PC-9 (cell line): ENCODE results near the gene ADGRG7. TPM values are rescaled to one million over a fixed set of nuclear protein-coding genes. Genes with fewer than 3 reads are reported as not detected.

ENCODE experiments used
- BruUV-seq: library from RNA; stranded (reverse); fragments of 400-500 nt; replicated peaks from 2 replicates; lab custom pipeline; 2021; lab: Mats Ljungman, UMichigan
- CTCF ChIA-PET: fragments of 300-600 bp; sonication (Branson Sonifier 250); formaldehyde crosslinking; loops from one replicate; lab custom pipeline; 2022; ENCODE audit warnings: antibody characterized with exemption; lab: Charles Lee
- POLR2A ChIA-PET: fragments of 300-600 bp; sonication (Branson Sonifier 250); formaldehyde crosslinking; loops from one replicate; lab custom pipeline; 2022; ENCODE audit warnings: antibody characterized with exemption; ENCODE audit not compliant: unreplicated experiment; lab: Charles Lee
- DNase-seq, 2 experiments: peaks; one replicate each; pipeline versions ENCODE4 v3.0.0 to v3.0.0-alpha.2; 2015 to 2022; ENCODE audit warnings: mixed read lengths in 1 of 2
- H2AFZ ChIP-seq: fragments of 200-600 bp; sonication (generic); 2 replicates; pipeline ENCODE4 v1.8.1; 2017; ENCODE audit warnings: antibody characterized with exemption
- H3F3A ChIP-seq: fragments of 200-600 bp; sonication (generic); 2 replicates; pipeline ENCODE4 v1.8.1; 2017; ENCODE audit warnings: antibody characterized with exemption, mild to moderate bottlenecking, low read depth; ENCODE audit not compliant: insufficient read depth
- H3K27ac ChIP-seq: fragments of 200-600 bp; sonication (generic); 2 replicates; pipeline ENCODE4 v1.6.1; 2016; ENCODE audit warnings: mixed run types
- H3K27me3 ChIP-seq: fragments of 200-600 bp; sonication (generic); 2 replicates; pipeline ENCODE4 v1.6.1; 2016; ENCODE audit warnings: low read depth, mixed run types; ENCODE audit not compliant: insufficient read depth
- H3K36me3 ChIP-seq: fragments of 200-600 bp; sonication (generic); 2 replicates; pipeline ENCODE4 v1.6.1; 2016; ENCODE audit warnings: low read depth, mixed run types
- H3K4me1 ChIP-seq: fragments of 200-600 bp; sonication (generic); replicated peaks from 2 replicates; pipeline ENCODE4 v1.6.1; 2016; ENCODE audit warnings: mixed run types; ENCODE audit not compliant: insufficient read depth
- H3K4me2 ChIP-seq: fragments of 200-600 bp; sonication (generic); 2 replicates; pipeline ENCODE4 v1.6.1; 2017; ENCODE audit warnings: mixed run types
- H3K4me3 ChIP-seq: fragments of 200-600 bp; sonication (generic); 2 replicates; pipeline ENCODE4 v1.6.1; 2016; ENCODE audit warnings: mixed run types
- H3K79me2 ChIP-seq: fragments of 200-600 bp; sonication (generic); 2 replicates; pipeline ENCODE4 v1.6.1; 2017; ENCODE audit warnings: low read depth, mixed run types
- H3K9me2 ChIP-seq: fragments of 200-600 bp; sonication (generic); 2 replicates; pipeline ENCODE4 v1.8.1; 2017; ENCODE audit warnings: mild to moderate bottlenecking; ENCODE audit not compliant: insufficient read depth
- H3K9me3 ChIP-seq: fragments of 200-600 bp; sonication (generic); 2 replicates; pipeline ENCODE4 v1.8.1; 2016; ENCODE audit warnings: low read depth; ENCODE audit not compliant: insufficient read depth
- H4K20me1 ChIP-seq: fragments of 200-600 bp; sonication (generic); 2 replicates; pipeline ENCODE4 v1.8.1; 2017; ENCODE audit not compliant: insufficient read depth
- EZH2 ChIP-seq: fragments of 200-600 bp; sonication (generic); IDR thresholded peaks from 2 replicates; pipeline ENCODE4 v1.8.0; 2017; ENCODE audit warnings: antibody characterized with exemption, low read depth
- intact Hi-C: fragments of 100-400 bp; cut with micrococcal nuclease; formaldehyde crosslinking; loops from one replicate; pipeline ENCODE4 v1.10.0; 2022; ENCODE audit not compliant: unreplicated experiment
- total RNA-seq: library from RNA; stranded (reverse); gene quantifications from 2 replicates; pipeline ENCODE4 v1.2.3, GENCODE V29; 2021
- TF ChIP-seq, protein P1 (sequence below): fragments of 200-600 bp; sonication (generic); conservative IDR thresholded peaks from 2 replicates; pipeline ENCODE4 v1.6.1; 2017; ENCODE audit warnings: mixed run types, antibody characterized with exemption, mild to moderate bottlenecking, moderate library complexity

ADGRG7 gene
- total RNA-seq, 1 experiment from 2014 or later = not detected

DNA sequence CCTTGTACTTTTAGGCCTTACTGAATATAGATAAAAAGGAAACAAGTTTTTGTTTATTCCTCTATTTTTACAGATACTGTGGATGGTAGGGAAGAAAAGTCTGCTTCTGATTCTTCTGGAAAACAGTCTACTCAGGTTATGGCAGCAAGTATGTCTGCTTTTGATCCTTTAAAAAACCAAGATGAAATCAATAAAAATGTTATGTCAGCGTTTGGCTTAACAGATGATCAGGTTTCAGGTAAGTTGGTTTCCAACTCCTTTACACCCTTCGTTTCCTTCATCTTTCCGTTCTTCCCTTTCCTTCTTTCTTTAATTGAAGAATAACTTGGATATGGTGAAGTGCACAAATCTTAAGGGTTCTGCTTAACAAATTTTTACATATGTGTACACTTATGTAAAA is 123.0 kb downstream of the ADGRG7 start:
- no peaks in the 10 kb centered on the region for H3K9me2 ChIP-seq
- H3F3A ChIP-seq = peaks cover 41% of the 10 kb centered on the region
- POLR2A ChIA-PET = no interaction called here
- H3K79me2 ChIP-seq = peaks cover 63% of the 10 kb centered on the region
- DNase-seq = no peak
- peaks cover 81% of the 10 kb centered on the region for H4K20me1 ChIP-seq
- BruUV-seq = no TSS peak
- TF ChIP-seq, protein P1, sequence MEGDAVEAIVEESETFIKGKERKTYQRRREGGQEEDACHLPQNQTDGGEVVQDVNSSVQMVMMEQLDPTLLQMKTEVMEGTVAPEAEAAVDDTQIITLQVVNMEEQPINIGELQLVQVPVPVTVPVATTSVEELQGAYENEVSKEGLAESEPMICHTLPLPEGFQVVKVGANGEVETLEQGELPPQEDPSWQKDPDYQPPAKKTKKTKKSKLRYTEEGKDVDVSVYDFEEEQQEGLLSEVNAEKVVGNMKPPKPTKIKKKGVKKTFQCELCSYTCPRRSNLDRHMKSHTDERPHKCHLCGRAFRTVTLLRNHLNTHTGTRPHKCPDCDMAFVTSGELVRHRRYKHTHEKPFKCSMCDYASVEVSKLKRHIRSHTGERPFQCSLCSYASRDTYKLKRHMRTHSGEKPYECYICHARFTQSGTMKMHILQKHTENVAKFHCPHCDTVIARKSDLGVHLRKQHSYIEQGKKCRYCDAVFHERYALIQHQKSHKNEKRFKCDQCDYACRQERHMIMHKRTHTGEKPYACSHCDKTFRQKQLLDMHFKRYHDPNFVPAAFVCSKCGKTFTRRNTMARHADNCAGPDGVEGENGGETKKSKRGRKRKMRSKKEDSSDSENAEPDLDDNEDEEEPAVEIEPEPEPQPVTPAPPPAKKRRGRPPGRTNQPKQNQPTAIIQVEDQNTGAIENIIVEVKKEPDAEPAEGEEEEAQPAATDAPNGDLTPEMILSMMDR = no peak
- no peak for TF ChIP-seq EZH2
- H3K4me3 ChIP-seq = no peak overlapping the region
- H3K9me3 ChIP-seq = no peaks in the 10 kb centered on the region
- peaks cover 86% of the 10 kb centered on the region for H3K36me3 ChIP-seq
- H3K4me1 ChIP-seq = no peaks in the 10 kb centered on the region
- H3K27ac ChIP-seq = no peak overlapping the region
- H3K4me2 ChIP-seq = no peak overlapping the region
- intact Hi-C loops = loop anchor here (10.0 kb wide), 2 partner anchors 358 to 922 kb away; no protein-coding TSS in a partner anchor
- CTCF ChIA-PET = no interaction called here
- no peak overlapping the region for H2AFZ ChIP-seq
- no peaks in the 10 kb centered on the region for H3K27me3 ChIP-seq

DNA sequence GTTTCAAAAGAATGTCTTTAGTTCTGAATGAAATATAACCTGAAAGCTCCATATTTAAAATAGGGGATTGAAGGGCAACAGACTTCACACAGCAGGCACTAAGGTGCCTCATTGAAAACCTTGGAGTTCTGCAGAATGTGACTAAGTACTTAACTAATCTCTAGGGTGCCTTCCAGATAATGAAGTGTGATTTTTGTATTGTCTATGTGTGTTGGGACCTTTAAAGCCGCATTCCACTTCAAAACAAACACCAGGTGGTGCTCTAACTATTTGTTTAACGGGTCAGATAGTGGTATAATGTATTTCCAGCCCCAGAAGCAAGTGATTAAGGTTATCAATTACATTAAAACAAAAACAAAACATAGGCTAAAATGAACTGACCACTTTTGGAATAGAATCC is 127.9 kb downstream of the ADGRG7 start:
- Histone ChIP-seq H3K9me3 (no peaks in the 10 kb centered on the region), H3K27ac (no peak overlapping the region), H3K79me2 (peaks cover 54% of the 10 kb centered on the region), H3K4me1 (no peaks in the 10 kb centered on the region), H3K9me2 (no peaks in the 10 kb centered on the region), H3F3A (peaks cover 32% of the 10 kb centered on the region), H3K27me3 (no peaks in the 10 kb centered on the region), H4K20me1 (peaks cover 74% of the 10 kb centered on the region), H3K4me3 (no peak overlapping the region), H3K36me3 (peaks cover 91% of the 10 kb centered on the region), H2AFZ (no peak overlapping the region), H3K4me2 (no peak overlapping the region)
- TF ChIP-seq, protein P1 = peak; percentile 76
- TF ChIP-seq EZH2 = no peak
- BruUV-seq = no TSS peak
- ChIA-PET CTCF (no interaction called here), POLR2A (no interaction called here)
- DNase-seq = no peak
- intact Hi-C loops = loop anchor here (1.0 to 10.0 kb wide), 4 partner anchors 363 to 917 kb away; no protein-coding TSS in a partner anchor

DNA sequence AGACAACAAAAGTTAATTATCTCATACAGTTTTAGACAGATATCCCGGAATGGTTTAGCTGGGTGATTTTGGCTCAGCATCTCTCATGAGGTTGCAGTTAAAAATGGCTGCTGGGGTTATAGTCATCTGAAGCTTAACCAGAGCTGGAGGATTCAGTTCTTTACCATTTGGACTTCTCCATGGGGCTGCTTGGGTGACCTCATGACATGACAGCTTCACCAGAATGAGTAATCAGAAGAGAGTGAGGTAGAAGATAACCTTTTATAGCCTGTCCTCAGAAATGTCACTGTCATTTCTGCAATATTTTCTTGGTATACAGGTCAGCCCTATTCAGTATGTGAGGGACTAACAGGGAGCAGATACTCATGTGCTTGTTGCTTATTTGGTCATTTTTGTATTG is 130.8 kb downstream of the ADGRG7 start:
- no peak overlapping the region for H3K4me3 ChIP-seq
- POLR2A ChIA-PET = no interaction called here
- no TSS peak for BruUV-seq

More for the DNA sequence above, 130.8 kb downstream of the ADGRG7 start:
- Histone ChIP-seq H3F3A (peaks cover 47% of the 10 kb centered on the region), H2AFZ (no peak overlapping the region), H3K4me2 (no peak overlapping the region), H3K79me2 (peaks cover 28% of the 10 kb centered on the region), H3K9me2 (no peaks in the 10 kb centered on the region), H4K20me1 (peaks cover 67% of the 10 kb centered on the region), H3K36me3 (peaks cover 90% of the 10 kb centered on the region), H3K4me1 (no peaks in the 10 kb centered on the region), H3K27ac (no peak overlapping the region), H3K27me3 (no peaks in the 10 kb centered on the region), H3K9me3 (no peaks in the 10 kb centered on the region)
- TF ChIP-seq, protein P1 = no peak
- TF ChIP-seq EZH2 = no peak
- CTCF ChIA-PET = interaction anchor here (1.4 kb wide), 1 partner anchor 277 kb away, joined by 3 read pairs; no protein-coding TSS in a partner anchor
- intact Hi-C loops = loop anchor here (10.0 kb wide), 1 partner anchor 425 kb away; no protein-coding TSS in a partner anchor
- no peak for DNase-seq
